ENCODE measurements around the gene NHSL1. TPM values are rescaled to one million over a fixed set of nuclear protein-coding genes. Genes with fewer than 3 reads are reported as not detected.

NHSL1 gene
- total and polyA plus RNA-seq, 2 donors (not counting 3 experiments of a cell fraction or from before 2014, with no cell fraction given): 24.8 to 55.0 TPM

DNA sequence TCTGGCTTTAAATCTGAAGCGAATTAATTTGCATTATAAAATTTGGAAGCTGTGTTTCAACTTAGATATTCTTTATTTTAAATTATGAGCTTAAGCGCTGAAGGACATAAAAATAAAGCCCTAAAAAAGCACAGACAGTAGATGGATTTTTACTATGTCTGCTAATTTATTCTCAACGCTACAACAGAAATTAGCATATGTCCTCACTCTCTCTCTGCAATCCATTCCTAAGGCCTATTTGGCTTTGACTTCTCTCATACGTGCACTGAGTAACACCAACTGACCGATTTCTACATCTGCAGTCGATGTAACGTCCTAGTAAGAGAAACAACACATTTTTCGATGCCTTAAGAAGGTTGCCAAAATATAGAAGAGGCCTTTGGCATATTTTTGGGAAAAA lies 71.6 kb downstream of the NHSL1 start:
- dilution Hi-C loops (cut with MboI; ENCODE audit: extremely low pct_ligation_motif_present, low sequenced_read_pairs) (no loop called here), intact Hi-C loops (cut with micrococcal nuclease) (loop anchor here (10.0 kb wide), 1 partner anchor 267 kb away; no protein-coding TSS in a partner anchor)
- H3K79me2 ChIP-seq (ENCODE audit: control insufficient read depth, insufficient read depth, low read length): no peaks in the 10 kb centered on the region
- FAIRE-seq (no peak), DNase-seq (ENCODE audit: low read depth, low spot score) (no peak)
- H3K4me3 ChIP-seq (replicated peaks in 1 of 3; ENCODE audit: insufficient read depth in 1 of 3, low read depth in 1 of 3, low read length in 3 of 3): no peak overlapping the region
- no peak overlapping the region for H2AFZ ChIP-seq (ENCODE audit: low read depth, low read length)
- no peak overlapping the region for H3K27ac ChIP-seq (ENCODE audit: insufficient read depth, low read depth, low read length)
- H3K4me2 ChIP-seq (ENCODE audit: insufficient read depth, low read length): no peak overlapping the region
- no peak overlapping the region for H3K9ac ChIP-seq (replicated peaks; ENCODE audit: extremely low read depth, insufficient read depth, low read length)
- peaks cover 8% of the 10 kb centered on the region for H3K4me1 ChIP-seq (ENCODE audit: control insufficient read depth, extremely low read depth, insufficient read depth, low read length)
- ChIA-PET CTCF (interaction anchor here (0.7 to 1.9 kb wide), 8 partner anchors 82 to 339 kb away, joined by 3 to 8 read pairs (median 4); no protein-coding TSS in a partner anchor), POLR2A (no interaction called here)
- no peaks in the 10 kb centered on the region for H3K9me3 ChIP-seq (replicated peaks; ENCODE audit: control insufficient read depth, insufficient read depth, low read length)
- H4K20me1 ChIP-seq (replicated peaks; ENCODE audit: control insufficient read depth, extremely low read depth, insufficient read depth, low read length): no peaks in the 10 kb centered on the region
- BruUV-seq (replicated peaks): no TSS peak
- TF ChIP-seq GATA2 (IDR thresholded peaks at IDR 0.05; ENCODE audit: insufficient read depth, insufficient read length, low read depth, low read length) (no peak), JUN (IDR thresholded peaks at IDR 0.05; ENCODE audit: borderline replicate concordance, insufficient read depth, insufficient read length, low read depth) (no peak), EZH2 (IDR thresholded peaks at IDR 0.05; ENCODE audit: borderline replicate concordance, low read depth, low read length, severe bottlenecking) (no peak), POLR2AphosphoS5 (IDR thresholded peaks at IDR 0.05; ENCODE audit: insufficient read depth, low read depth, low read length) (no peak), FOS (IDR thresholded peaks at IDR 0.05; ENCODE audit: borderline replicate concordance, insufficient read depth, low read length) (no peak), MYC (IDR thresholded peaks at IDR 0.05; ENCODE audit: low read depth, low read length) (no peak), POLR2A (IDR thresholded peaks at IDR 0.05; ENCODE audit: low read depth, low read length) (no peak)
- TF ChIP-seq, protein P1, sequence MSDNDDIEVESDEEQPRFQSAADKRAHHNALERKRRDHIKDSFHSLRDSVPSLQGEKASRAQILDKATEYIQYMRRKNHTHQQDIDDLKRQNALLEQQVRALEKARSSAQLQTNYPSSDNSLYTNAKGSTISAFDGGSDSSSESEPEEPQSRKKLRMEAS (IDR thresholded peaks at IDR 0.05; ENCODE audit: insufficient read depth, insufficient read length): no peak
- TF ChIP-seq, protein P2, sequence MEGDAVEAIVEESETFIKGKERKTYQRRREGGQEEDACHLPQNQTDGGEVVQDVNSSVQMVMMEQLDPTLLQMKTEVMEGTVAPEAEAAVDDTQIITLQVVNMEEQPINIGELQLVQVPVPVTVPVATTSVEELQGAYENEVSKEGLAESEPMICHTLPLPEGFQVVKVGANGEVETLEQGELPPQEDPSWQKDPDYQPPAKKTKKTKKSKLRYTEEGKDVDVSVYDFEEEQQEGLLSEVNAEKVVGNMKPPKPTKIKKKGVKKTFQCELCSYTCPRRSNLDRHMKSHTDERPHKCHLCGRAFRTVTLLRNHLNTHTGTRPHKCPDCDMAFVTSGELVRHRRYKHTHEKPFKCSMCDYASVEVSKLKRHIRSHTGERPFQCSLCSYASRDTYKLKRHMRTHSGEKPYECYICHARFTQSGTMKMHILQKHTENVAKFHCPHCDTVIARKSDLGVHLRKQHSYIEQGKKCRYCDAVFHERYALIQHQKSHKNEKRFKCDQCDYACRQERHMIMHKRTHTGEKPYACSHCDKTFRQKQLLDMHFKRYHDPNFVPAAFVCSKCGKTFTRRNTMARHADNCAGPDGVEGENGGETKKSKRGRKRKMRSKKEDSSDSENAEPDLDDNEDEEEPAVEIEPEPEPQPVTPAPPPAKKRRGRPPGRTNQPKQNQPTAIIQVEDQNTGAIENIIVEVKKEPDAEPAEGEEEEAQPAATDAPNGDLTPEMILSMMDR (IDR thresholded peaks at IDR 0.05; ENCODE audit: extremely low read depth in 1 of 2, insufficient read depth in 1 of 2, low read depth in 1 of 2, low read length in 2 of 2): no peak
- no peaks in the 10 kb centered on the region for H3K9me1 ChIP-seq (replicated peaks; ENCODE audit: control insufficient read depth, extremely low read depth, insufficient read depth, low read length)
- no peaks in the 10 kb centered on the region for H3K27me3 ChIP-seq (ENCODE audit: control insufficient read depth in 2 of 2, insufficient read depth in 2 of 2, low read length in 2 of 2)
- H3K36me3 ChIP-seq (ENCODE audit: control insufficient read depth in 2 of 2, extremely low read depth in 1 of 2, insufficient read depth in 2 of 2, low read length in 2 of 2): peaks cover 13 to 26% of the 10 kb centered on the region in 2 experiments

Measured in endothelial cell of umbilical vein (primary cell).